ENCODE measurements around the gene SHH.
A peak's percentile ranks its signal among the peaks of the same experiment; 100 is the strongest.

Gene SHH

GRCh38 chr7:155811560-155811894 lies 736 bp downstream of the SHH start:
- no peaks in the 10 kb centered on the region for H3K79me1 ChIP-seq (ENCODE audit: low read length)
- H3K9ac ChIP-seq (ENCODE audit: low read length) = no peak overlapping the region
- H3K14ac ChIP-seq (ENCODE audit: low read length) = no peak overlapping the region
- no peaks in the 10 kb centered on the region for H3K79me2 ChIP-seq (ENCODE audit: control insufficient read depth, insufficient read depth, low read length, poor library complexity)
- peaks cover 73% of the 10 kb centered on the region for H3K27me3 ChIP-seq (ENCODE audit: insufficient read depth, low read length)
- H3K23ac ChIP-seq (ENCODE audit: low read length) = no peak overlapping the region
- no peak overlapping the region for H3K18ac ChIP-seq (ENCODE audit: low read length)
- no peaks in the 10 kb centered on the region for H3K36me3 ChIP-seq (ENCODE audit: control insufficient read depth in 1 of 2, insufficient read depth in 2 of 2, low read length in 2 of 2)
- no peak overlapping the region for H2AK5ac ChIP-seq (ENCODE audit: low read length)
- H4K12ac ChIP-seq (ENCODE audit: low read depth, low read length) = no peak overlapping the region
- no CpG with 5 or more reads among the region's 13 CpGs for WGBS (ENCODE audit: extremely low coverage, insufficient coverage, insufficient read length)
- no peak overlapping the region for H2BK5ac ChIP-seq (ENCODE audit: low read depth, low read length, poor library complexity)
- H3K4ac ChIP-seq (ENCODE audit: low read depth, low read length) = no peak overlapping the region
- no peak overlapping the region for H3K4me2 ChIP-seq (ENCODE audit: low read length)
- H2BK12ac ChIP-seq (ENCODE audit: low read length) = no peak overlapping the region
- H3K9me3 ChIP-seq (ENCODE audit: insufficient read depth, low read depth, low read length) = peaks cover 4% of the 10 kb centered on the region
- no peak overlapping the region for H4K8ac ChIP-seq (ENCODE audit: low read depth, low read length)
- DNase-seq = no peak
- H3K4me3 ChIP-seq (ENCODE audit: low read depth, low read length) = no peak overlapping the region
- H3K4me1 ChIP-seq (ENCODE audit: control insufficient read depth in 1 of 2, insufficient read depth in 2 of 2, low read length in 2 of 2) = peaks cover 12 to 16% of the 10 kb centered on the region in 2 experiments
- H2AFZ ChIP-seq (ENCODE audit: insufficient read depth, low read length, poor library complexity) = no peak overlapping the region
- H3K27ac ChIP-seq (ENCODE audit: low read depth, low read length) = no peak overlapping the region
- H2BK120ac ChIP-seq (ENCODE audit: insufficient read depth, low read length, poor library complexity) = no peak overlapping the region
- no peak overlapping the region for H4K91ac ChIP-seq (ENCODE audit: low read depth, low read length)

DNA sequence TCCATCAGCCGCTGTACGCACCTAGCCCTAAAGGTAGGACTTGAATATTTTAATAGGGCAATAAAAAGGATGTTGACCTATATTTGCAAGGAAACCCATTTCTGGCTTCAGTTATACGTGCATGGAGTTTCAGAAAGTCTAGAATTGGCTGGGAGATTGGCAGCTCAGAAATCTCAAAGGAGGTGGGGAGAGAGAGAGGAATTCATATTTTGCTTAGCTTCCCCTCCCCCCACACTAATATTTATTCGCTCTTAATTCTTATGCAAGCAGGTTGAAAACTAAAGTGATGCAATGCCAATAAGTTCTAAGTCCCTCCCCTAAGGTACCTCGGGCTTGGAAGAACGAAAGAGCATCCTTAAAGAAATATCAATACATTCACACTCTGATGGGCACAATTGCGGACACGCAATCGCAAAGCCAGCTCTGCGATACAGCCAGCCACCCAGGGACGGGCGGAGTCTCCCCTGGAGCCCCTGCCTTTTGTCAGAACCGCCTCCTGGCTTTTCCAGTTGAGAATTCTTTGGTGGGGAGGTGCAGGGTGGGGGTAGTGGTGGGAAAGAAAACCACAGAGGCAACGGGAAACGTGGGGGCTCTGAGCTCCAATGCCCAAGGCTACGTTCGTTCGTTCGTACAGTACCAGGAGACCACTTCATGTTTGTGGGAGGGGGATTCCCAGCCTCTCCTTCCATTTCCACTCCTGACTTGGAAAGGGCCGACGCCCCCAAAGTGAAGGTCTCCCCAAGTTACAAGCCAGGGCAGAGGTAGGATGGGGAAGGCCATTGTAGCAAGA lies 1.3 kb downstream of the SHH start:
- Histone ChIP-seq H4K91ac (ENCODE audit: low read depth, low read length) (no peak overlapping the region), H3K4me1 (ENCODE audit: control insufficient read depth in 1 of 2, insufficient read depth in 2 of 2, low read length in 2 of 2) (peaks cover 13 to 19% of the 10 kb centered on the region in 2 experiments), H4K8ac (ENCODE audit: low read depth, low read length) (no peak overlapping the region), H3K36me3 (ENCODE audit: control insufficient read depth in 1 of 2, insufficient read depth in 2 of 2, low read length in 2 of 2) (no peaks in the 10 kb centered on the region), H3K23ac (ENCODE audit: low read length) (no peak overlapping the region), H3K18ac (ENCODE audit: low read length) (no peak overlapping the region), H3K9me3 (ENCODE audit: insufficient read depth, low read depth, low read length) (peaks cover 7% of the 10 kb centered on the region), H3K27ac (ENCODE audit: low read depth, low read length) (no peak overlapping the region), H2BK5ac (ENCODE audit: low read depth, low read length, poor library complexity) (no peak overlapping the region), H3K79me2 (ENCODE audit: control insufficient read depth, insufficient read depth, low read length, poor library complexity) (no peaks in the 10 kb centered on the region), H3K9ac (ENCODE audit: low read length) (no peak overlapping the region), H3K4me3 (ENCODE audit: low read depth, low read length) (no peak overlapping the region), H3K4me2 (ENCODE audit: low read length) (no peak overlapping the region), H3K27me3 (ENCODE audit: insufficient read depth, low read length) (peaks cover 79% of the 10 kb centered on the region), H3K79me1 (ENCODE audit: low read length) (no peaks in the 10 kb centered on the region), H2AFZ (ENCODE audit: insufficient read depth, low read length, poor library complexity) (no peak overlapping the region), H4K12ac (ENCODE audit: low read depth, low read length) (no peak overlapping the region), H3K14ac (ENCODE audit: low read length) (no peak overlapping the region), H2BK12ac (ENCODE audit: low read length) (no peak overlapping the region), H3K4ac (ENCODE audit: low read depth, low read length) (no peak overlapping the region), H2AK5ac (ENCODE audit: low read length) (no peak overlapping the region), H2BK120ac (ENCODE audit: insufficient read depth, low read length, poor library complexity) (no peak overlapping the region)
- DNase-seq = no peak
- no CpG with 5 or more reads among the region's 21 CpGs for WGBS (ENCODE audit: extremely low coverage, insufficient coverage, insufficient read length)

GRCh38 chr7:155809947-155810769 lies 2.1 kb downstream of the SHH start:
- no peak overlapping the region for H2AFZ ChIP-seq (ENCODE audit: insufficient read depth, low read length, poor library complexity)
- no CpG with 5 or more reads among the region's 69 CpGs for WGBS (ENCODE audit: extremely low coverage, insufficient coverage, insufficient read length)
- H3K36me3 ChIP-seq (ENCODE audit: control insufficient read depth in 1 of 2, insufficient read depth in 2 of 2, low read length in 2 of 2) = no peaks in the 10 kb centered on the region
- H2BK5ac ChIP-seq (ENCODE audit: low read depth, low read length, poor library complexity) = no peak overlapping the region
- no peak overlapping the region for H3K4me2 ChIP-seq (ENCODE audit: low read length)
- H3K4me1 ChIP-seq (ENCODE audit: control insufficient read depth in 1 of 2, insufficient read depth in 2 of 2, low read length in 2 of 2) = peaks cover 20 to 27% of the 10 kb centered on the region in 2 experiments
- H3K9ac ChIP-seq (ENCODE audit: low read length) = no peak overlapping the region
- no peak overlapping the region for H3K4me3 ChIP-seq (ENCODE audit: low read depth, low read length)
- H4K12ac ChIP-seq (ENCODE audit: low read depth, low read length) = no peak overlapping the region
- peaks cover 84% of the 10 kb centered on the region for H3K27me3 ChIP-seq (ENCODE audit: insufficient read depth, low read length)
- no peak for DNase-seq
- no peak overlapping the region for H2BK12ac ChIP-seq (ENCODE audit: low read length)
- no peaks in the 10 kb centered on the region for H3K79me1 ChIP-seq (ENCODE audit: low read length)
- no peak overlapping the region for H2AK5ac ChIP-seq (ENCODE audit: low read length)
- H2BK120ac ChIP-seq (ENCODE audit: insufficient read depth, low read length, poor library complexity) = no peak overlapping the region
- H3K4ac ChIP-seq (ENCODE audit: low read depth, low read length) = no peak overlapping the region
- H3K14ac ChIP-seq (ENCODE audit: low read length) = no peak overlapping the region
- H3K9me3 ChIP-seq (ENCODE audit: insufficient read depth, low read depth, low read length) = peaks cover 7% of the 10 kb centered on the region
- H3K18ac ChIP-seq (ENCODE audit: low read length) = no peak overlapping the region
- H3K79me2 ChIP-seq (ENCODE audit: control insufficient read depth, insufficient read depth, low read length, poor library complexity) = no peaks in the 10 kb centered on the region
- H3K27ac ChIP-seq (ENCODE audit: low read depth, low read length) = no peak overlapping the region
- no peak overlapping the region for H3K23ac ChIP-seq (ENCODE audit: low read length)
- no peak overlapping the region for H4K91ac ChIP-seq (ENCODE audit: low read depth, low read length)
- H4K8ac ChIP-seq (ENCODE audit: low read depth, low read length) = no peak overlapping the region

GRCh38 chr7:155809332-155809946 lies 2.8 kb downstream of the SHH start:
- H2BK12ac ChIP-seq (ENCODE audit: low read length) = no peak overlapping the region
- H3K23ac ChIP-seq (ENCODE audit: low read length) = no peak overlapping the region
- DNase-seq = no peak
- no peak overlapping the region for H3K27ac ChIP-seq (ENCODE audit: low read depth, low read length)
- H3K9ac ChIP-seq (ENCODE audit: low read length) = no peak overlapping the region
- H3K4me3 ChIP-seq (ENCODE audit: low read depth, low read length) = no peak overlapping the region
- H4K8ac ChIP-seq (ENCODE audit: low read depth, low read length) = no peak overlapping the region
- H4K12ac ChIP-seq (ENCODE audit: low read depth, low read length) = no peak overlapping the region
- no peak overlapping the region for H4K91ac ChIP-seq (ENCODE audit: low read depth, low read length)
- H3K4me1 ChIP-seq (ENCODE audit: control insufficient read depth in 1 of 2, insufficient read depth in 2 of 2, low read length in 2 of 2) = peaks cover 20 to 28% of the 10 kb centered on the region in 2 experiments
- no peaks in the 10 kb centered on the region for H3K36me3 ChIP-seq (ENCODE audit: control insufficient read depth in 1 of 2, insufficient read depth in 2 of 2, low read length in 2 of 2)
- no peak overlapping the region for H2BK5ac ChIP-seq (ENCODE audit: low read depth, low read length, poor library complexity)
- H3K14ac ChIP-seq (ENCODE audit: low read length) = no peak overlapping the region
- H2AK5ac ChIP-seq (ENCODE audit: low read length) = no peak overlapping the region
- no peak overlapping the region for H3K4ac ChIP-seq (ENCODE audit: low read depth, low read length)
- H3K79me2 ChIP-seq (ENCODE audit: control insufficient read depth, insufficient read depth, low read length, poor library complexity) = no peaks in the 10 kb centered on the region
- no peak overlapping the region for H2AFZ ChIP-seq (ENCODE audit: insufficient read depth, low read length, poor library complexity)
- peak overlapping the region; percentile 68 for H3K4me2 ChIP-seq (ENCODE audit: low read length)
- H3K18ac ChIP-seq (ENCODE audit: low read length) = no peak overlapping the region
- peaks cover 83% of the 10 kb centered on the region for H3K27me3 ChIP-seq (ENCODE audit: insufficient read depth, low read length)
- peaks cover 7% of the 10 kb centered on the region for H3K9me3 ChIP-seq (ENCODE audit: insufficient read depth, low read depth, low read length)
- H2BK120ac ChIP-seq (ENCODE audit: insufficient read depth, low read length, poor library complexity) = no peak overlapping the region
- no peaks in the 10 kb centered on the region for H3K79me1 ChIP-seq (ENCODE audit: low read length)
- WGBS (ENCODE audit: extremely low coverage, insufficient coverage, insufficient read length) = no CpG with 5 or more reads among the region's 43 CpGs

All from trophoblast cell (in vitro differentiated cells and primary cell).